SK-N-DZ (cell line): ENCODE results near the gene COL4A2.
"Not testable (repeated sequence)": the region's sequence is repeated elsewhere in the genome, so short reads cannot be mapped to it uniquely, and the experiment has no call there.

ENCODE experiments used
- DNase-seq: peaks from one replicate; pipeline ENCODE4 v3.0.0-alpha.2; 2015; ENCODE audit warnings: low spot score

COL4A2 gene

GRCh38 chr13:110379905-110380341 is 72.8 kb downstream of the COL4A2 start:
- no peak for DNase-seq

- no peak for DNase-seq
Measured at GRCh38 chr13:110380359-110381028, 73.4 kb downstream of the COL4A2 start.

GRCh38 chr13:110381029-110381360 is 73.9 kb downstream of the COL4A2 start:
- no peak for DNase-seq

DNA sequence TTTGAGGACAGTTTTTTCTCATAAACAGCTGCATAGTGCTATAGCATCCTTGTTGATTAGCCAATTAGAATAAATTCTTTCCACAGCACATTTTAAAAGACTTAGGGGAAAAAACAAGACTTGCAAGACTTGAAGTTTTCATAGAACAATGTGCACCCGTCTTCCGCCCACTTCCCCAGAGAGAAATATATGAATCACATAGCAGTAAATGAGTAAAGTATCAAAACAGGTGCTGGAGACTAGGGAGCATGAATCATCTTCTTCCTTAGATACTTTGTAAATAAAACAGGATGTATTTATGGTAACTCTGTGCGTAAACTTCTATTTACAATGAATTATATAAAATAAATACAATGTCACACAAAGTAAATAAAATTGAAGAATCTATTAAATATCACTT is 75.1 kb downstream of the COL4A2 start:
- no peak for DNase-seq

DNA sequence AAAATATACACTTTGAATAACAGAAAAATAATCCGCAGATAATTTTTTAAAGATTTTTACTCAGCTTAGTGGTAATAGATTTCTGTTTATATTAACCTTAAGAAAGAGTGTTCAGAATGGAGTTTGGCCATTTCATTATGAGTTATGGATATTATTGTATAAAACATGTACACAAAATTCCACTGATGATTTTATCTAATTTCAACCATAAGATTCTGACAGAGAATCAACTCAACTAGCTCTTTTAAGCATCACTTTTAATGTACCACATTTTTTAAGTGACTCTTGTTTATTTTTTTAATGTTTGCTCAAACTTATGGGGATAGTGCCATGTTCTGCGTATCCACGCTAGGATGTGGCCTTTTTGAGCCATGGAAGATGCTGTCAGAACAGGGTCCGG is 75.7 kb downstream of the COL4A2 start:
- no peak for DNase-seq

DNA sequence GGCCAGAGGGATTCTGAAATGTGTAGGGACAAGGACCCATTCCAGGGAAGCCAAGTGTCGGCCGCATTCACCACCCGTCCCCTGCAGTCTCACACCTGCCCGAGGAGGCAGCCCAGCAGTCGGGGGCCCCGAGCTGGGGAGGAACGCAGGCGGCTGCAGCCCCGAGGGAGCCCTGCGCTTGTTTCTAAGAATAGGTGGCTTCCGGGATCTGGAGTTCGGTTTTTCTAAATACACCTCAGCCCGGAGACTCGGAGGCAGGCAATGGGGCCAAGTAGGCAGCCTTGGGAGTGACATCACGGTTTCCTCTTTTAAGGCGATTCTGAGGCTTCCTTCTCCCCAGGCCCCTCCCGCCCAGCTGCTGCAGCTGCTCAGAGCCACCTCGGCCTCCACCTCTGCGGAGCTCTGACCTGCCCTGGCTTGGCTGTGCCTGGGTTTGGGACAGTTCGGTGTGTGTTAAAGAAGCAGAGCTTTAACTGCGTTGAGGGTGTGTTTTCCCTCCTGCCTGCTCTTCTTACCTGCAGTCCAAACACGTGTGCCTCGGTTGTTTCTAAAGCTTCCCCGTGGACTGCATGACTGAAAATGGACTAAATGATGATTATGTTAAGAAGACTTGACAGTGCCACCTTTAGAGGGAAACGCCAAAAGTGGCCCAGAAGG is 80.5 kb downstream of the COL4A2 start:
- DNase-seq = peak; percentile 11

DNA sequence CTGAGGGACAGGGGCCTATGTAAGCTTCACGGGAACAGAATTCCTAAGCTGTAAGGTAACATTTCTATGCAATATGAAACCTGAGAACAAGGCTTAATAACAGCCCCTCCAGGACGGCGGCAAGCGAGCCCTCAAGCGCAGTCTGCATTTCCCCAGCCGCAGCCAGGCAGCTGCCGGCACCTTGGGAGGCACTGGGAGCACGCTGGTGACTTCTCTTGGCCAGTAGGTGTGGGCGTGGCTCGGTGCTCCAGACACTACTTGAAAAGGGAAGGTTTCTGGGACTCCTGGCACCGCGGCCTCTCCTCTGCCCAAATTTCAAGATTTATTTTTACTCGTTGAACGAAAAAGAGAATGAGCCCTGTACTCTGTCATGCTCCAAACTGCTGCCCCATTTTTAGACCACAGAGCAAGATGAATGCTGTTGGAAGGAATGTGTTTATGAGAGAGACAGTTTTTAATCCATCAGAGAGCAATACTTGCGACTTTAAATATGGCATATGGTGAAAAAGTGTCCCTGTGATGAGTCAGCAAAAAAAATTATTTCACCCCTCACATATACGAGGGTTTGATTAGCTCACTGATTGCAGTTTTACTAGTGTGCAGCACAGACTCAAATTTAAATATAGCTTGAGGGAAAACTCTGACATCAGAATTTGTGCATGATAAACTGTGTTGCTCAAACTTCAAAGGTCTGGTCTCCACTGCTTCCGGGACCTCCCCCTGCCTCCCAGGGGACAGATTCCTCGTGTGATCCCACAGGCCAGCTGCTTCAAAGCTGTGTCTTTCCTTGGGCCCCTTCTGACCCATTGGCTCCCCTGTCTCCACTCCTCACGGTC is 81.2 kb downstream of the COL4A2 start:
- no peak for DNase-seq

- no peak for DNase-seq
Measured at GRCh38 chr13:110390567-110390966, 83.5 kb downstream of the COL4A2 start.

- no peak for DNase-seq
Measured at GRCh38 chr13:110391273-110391672, 84.2 kb downstream of the COL4A2 start.

DNA sequence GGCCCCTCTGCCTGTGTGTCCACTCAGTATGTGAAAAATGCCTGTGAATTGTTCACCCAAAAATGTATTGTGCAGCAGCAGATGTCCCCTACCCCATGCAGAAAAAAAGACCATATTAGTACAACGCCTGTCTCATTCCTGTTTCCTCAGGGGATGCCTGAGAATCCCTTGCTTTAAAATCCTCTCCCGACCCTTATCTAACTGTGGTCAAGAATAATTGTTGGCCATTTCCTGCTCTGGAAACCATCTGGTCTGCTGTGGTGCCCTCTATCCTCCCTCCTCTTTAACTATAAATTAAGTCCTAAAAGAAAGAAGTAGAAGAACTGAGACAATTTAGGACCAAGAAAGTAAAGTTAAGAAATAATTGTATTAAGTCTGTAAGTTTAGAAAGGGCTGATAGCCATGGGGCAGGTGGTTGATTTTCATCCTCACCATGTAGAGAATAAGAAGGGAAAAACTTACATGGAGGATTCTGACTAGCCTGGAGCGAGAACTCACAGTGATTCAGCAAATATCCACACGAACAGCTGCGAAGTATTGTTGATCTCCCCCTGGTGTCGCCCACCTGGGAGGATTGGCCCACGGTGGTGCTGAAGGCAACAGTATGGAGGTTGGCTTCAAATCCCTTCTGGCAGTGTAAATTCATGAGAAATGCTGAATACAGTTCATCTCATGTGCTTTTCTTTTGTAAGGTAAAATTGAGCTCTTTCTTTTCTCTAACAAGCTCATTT is 85.6 kb downstream of the COL4A2 start:
- no peak for DNase-seq

- no peak for DNase-seq
Measured at GRCh38 chr13:110393761-110394160, 86.7 kb downstream of the COL4A2 start.

GRCh38 chr13:110394371-110394841 is 87.3 kb downstream of the COL4A2 start:
- no peak for DNase-seq

- not testable (repeated sequence) for DNase-seq
Measured at GRCh38 chr13:110395616-110396015, 88.5 kb downstream of the COL4A2 start.

DNA sequence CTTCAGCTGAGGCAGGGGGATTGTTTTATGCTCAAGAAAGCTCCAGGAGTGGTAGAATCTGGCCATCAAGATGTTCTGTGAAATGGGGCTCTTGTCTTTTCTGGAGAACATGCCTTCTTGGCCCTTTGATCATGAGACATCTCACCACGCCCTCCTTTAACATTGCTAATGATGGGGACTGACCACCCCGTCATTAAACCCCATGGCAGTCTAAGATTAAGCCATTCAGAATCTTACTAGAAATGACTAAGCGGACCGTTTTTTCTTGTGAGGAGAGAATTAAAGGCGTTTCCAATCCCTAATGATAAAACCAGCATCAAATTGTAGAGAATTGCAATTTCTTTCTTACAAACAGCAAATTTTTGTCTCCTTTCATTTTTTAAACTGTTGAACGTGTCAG is 89.4 kb downstream of the COL4A2 start:
- no peak for DNase-seq

GRCh38 chr13:110396913-110397381 is 89.9 kb downstream of the COL4A2 start:
- no peak for DNase-seq

DNA sequence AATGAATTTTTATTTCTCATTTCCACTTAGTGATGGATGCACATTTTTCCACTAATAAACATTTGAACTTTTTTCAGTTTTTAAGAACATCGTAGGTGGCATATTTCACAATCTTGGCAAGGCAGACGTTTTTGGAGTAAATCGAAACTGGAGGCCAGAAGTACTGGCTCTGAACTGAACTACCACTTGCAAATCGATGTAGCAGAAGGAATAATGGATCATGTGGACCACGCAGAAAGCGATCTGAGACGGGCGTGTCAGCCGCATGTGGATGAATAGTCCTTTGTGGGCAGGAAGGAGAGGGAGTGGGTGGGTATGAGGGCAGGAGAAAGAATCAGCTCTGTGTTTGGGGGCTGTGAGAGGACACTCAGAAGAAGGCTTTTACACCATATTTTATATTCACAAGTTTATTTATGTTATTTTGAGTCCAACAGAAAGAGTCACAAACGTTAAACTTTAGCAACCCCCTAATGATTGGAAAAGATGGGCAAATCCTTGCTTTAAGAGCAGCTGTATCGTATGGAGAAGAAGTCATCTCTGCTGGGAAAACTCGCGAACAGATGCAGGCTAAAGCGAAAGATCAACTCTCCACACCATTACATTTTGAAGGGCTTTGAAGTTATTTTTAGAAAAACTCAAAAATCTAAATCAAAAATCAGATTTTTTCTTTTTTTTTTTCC is 90.5 kb downstream of the COL4A2 start:
- DNase-seq = no peak

GRCh38 chr13:110398564-110399507 is 91.8 kb downstream of the COL4A2 start:
- DNase-seq = no peak

- no peak for DNase-seq
Measured at GRCh38 chr13:110399801-110400200, 92.7 kb downstream of the COL4A2 start.

DNA sequence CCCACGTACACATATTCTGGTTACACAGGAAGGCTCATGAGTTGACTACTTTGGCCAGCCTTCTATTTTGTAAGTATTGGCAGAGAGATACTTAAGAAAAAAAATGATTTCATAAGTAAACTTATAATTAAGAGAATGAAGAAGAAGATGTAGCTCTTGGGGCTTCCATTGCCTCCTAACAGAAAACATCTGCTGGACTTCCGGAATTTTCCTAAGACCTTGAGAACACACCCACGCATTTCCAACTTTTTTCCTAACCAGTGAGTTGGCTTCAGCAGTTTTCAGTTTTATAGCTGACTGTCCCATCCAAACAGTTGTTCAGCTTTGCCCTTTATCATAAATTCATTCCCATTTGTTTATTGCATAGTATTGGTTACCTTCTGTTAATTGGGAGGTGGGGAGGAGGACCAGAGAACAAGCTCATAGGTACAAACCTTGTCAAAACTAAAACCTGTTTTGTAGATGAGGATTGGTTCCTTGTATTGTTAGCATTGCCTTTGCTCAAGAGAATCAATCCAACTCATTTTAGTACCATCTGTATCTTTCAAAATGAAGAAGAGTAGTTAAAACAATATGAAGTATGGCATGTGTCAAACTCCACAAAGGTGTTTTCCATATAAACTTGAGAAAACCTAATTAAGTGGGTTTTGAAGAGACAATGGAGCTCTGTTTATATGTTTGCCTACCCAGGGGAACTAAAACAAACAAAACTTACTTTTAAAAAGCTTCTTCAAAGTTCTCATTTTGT is 93.9 kb downstream of the COL4A2 start:
- DNase-seq = no peak
